ENCODE data around the gene IPPK. TPM values are rescaled to one million over a fixed set of nuclear protein-coding genes. Genes with fewer than 3 reads are reported as not detected.

IPPK gene
- total RNA-seq, 1 experiment from 2014 or later = 15.4 TPM

- ChIA-PET RAD21 (ENCODE audit: low non-redundant PET in 1 of 2, low total read pairs in 2 of 2, uncharacterized antibody in 2 of 2, unreplicated experiment in 2 of 2) (no interaction called here), CTCF (no interaction called here), POLR2A (interaction anchor here (1.3 kb wide), 1 partner anchor 10 kb away, joined by 3 read pairs; the partner anchor contains the start of gene IPPK)
- no peaks in the 10 kb centered on the region for H4K20me1 ChIP-seq (ENCODE audit: insufficient read depth)
- H3K79me2 ChIP-seq (ENCODE audit: insufficient read depth, low read length) = peaks cover 73% of the 10 kb centered on the region
- no peaks in the 10 kb centered on the region for H3K4me1 ChIP-seq (ENCODE audit: control insufficient read depth in 1 of 2, insufficient read depth in 2 of 2, low read length in 2 of 2)
- BruUV-seq (replicated peaks) = no TSS peak
- H3K4me3 ChIP-seq (replicated peaks in 1 of 2; ENCODE audit: low read depth in 1 of 2, low read length in 2 of 2) = no peak overlapping the region
- no peaks in the 10 kb centered on the region for H3K9me3 ChIP-seq (ENCODE audit: control insufficient read depth in 1 of 2, insufficient read depth in 1 of 2, low read depth in 1 of 2, low read length in 2 of 2)
- H3K36me3 ChIP-seq (ENCODE audit: control insufficient read depth in 1 of 2, insufficient read depth in 2 of 2, low read length in 2 of 2) = peaks cover 2 to 4% of the 10 kb centered on the region in 2 experiments; a peak in 3 of 4 replicates
- no peaks in the 10 kb centered on the region for H3K27me3 ChIP-seq (ENCODE audit: insufficient read depth, low read length)
- no peak for TF ChIP-seq EZH2phosphoT487 (IDR thresholded peaks at IDR 0.05; ENCODE audit: borderline replicate concordance)
- no peak for TF ChIP-seq FOSL1 (IDR thresholded peaks at IDR 0.05; ENCODE audit: low read depth)
- no peak for TF ChIP-seq SP1 (IDR thresholded peaks at IDR 0.05; ENCODE audit: low read depth)
- TF ChIP-seq ATF3 (IDR thresholded peaks at IDR 0.05) = no peak
- TF ChIP-seq ZBTB33 (IDR thresholded peaks at IDR 0.05; ENCODE audit: extremely low read depth, insufficient replicate concordance, low read length) = no peak
- no peak for TF ChIP-seq CTCF (IDR thresholded peaks at IDR 0.05 in 2 of 3, conservative IDR thresholded peaks at IDR 0.05 in 1 of 3; ENCODE audit: borderline replicate concordance in 1 of 3, insufficient read depth in 1 of 3, low read depth in 2 of 3, low read length in 2 of 3)
- TF ChIP-seq REST (IDR thresholded peaks at IDR 0.05; ENCODE audit: low read depth) = no peak
- TF ChIP-seq MAX (IDR thresholded peaks at IDR 0.05) = no peak
- TF ChIP-seq ZNF274 (IDR thresholded peaks at IDR 0.05; ENCODE audit: low read depth, low read length) = no peak
- TF ChIP-seq ZFX (IDR thresholded peaks at IDR 0.05) = no peak
- no peak for TF ChIP-seq CEBPB (IDR thresholded peaks at IDR 0.05; ENCODE audit: low read depth)
- no peak for TF ChIP-seq SIN3A (IDR thresholded peaks at IDR 0.05; ENCODE audit: low read depth)
- no peak for TF ChIP-seq ELF1 (IDR thresholded peaks at IDR 0.05; ENCODE audit: borderline replicate concordance, low read depth)
- H3K9me2 ChIP-seq (ENCODE audit: insufficient read depth) = no peaks in the 10 kb centered on the region
- H2AFZ ChIP-seq (ENCODE audit: low read depth, low read length, poor library complexity, severe bottlenecking) = no peak overlapping the region
- intact Hi-C loops (cut with micrococcal nuclease) = no loop called here
- ATAC-seq (no peak), DNase-seq (ENCODE audit: low read depth, low spot score) (no peak)
- H3K27ac ChIP-seq (ENCODE audit: low read depth, low read length) = no peak overlapping the region
- no peak overlapping the region for H3K9ac ChIP-seq (ENCODE audit: low read length)
- H3K4me2 ChIP-seq (ENCODE audit: low read length) = no peak overlapping the region
Observed at GRCh38 chr9:92659601-92660000, 10.3 kb downstream of the IPPK start.

Data from HCT116 (cell line).